Heart left ventricle (tissue), 16 donors: Measurements from ENCODE around the gene TFIP11. TPM values are rescaled to one million over a fixed set of nuclear protein-coding genes. Genes with fewer than 3 reads are reported as not detected.

Experiments
- ATAC-seq, 4 donors: fragments of 200-7000 bp; cut with Tn5 transposase; one replicate each; pipeline ENCODE4 v1.9.1; 2020 to 2022; ENCODE audit warnings: moderate library complexity in 4 of 4, mild to moderate bottlenecking in 3 of 4, moderate number of reproducible peaks in 1 of 4
- DNase-seq, 5 donors: peaks; one replicate each; pipeline ENCODE4 v3.0.0-alpha.2; 2020
- H3K27ac ChIP-seq, 12 donors: fragments of 200-600 bp; sonication (generic) in 4 of 12; one replicate each; pipeline versions ENCODE4 v1.5.0 to v1.8.0; 2016 to 2022; ENCODE audit warnings: mild to moderate bottlenecking in 2 of 12
- H3K27me3 ChIP-seq, 9 donors: fragments of 200-600 bp; sonication (generic) in 2 of 9; one replicate each; pipeline versions ENCODE4 v1.5.1 to v1.8.0; 2016 to 2022; ENCODE audit warnings: mild to moderate bottlenecking in 3 of 9
- H3K36me3 ChIP-seq, 9 donors: fragments of 200-600 bp; sonication (generic) in 2 of 9; one replicate each; pipeline versions ENCODE4 v1.5.0 to v1.8.0; 2018 to 2022; ENCODE audit warnings: mild to moderate bottlenecking in 2 of 9
- H3K4me1 ChIP-seq, 12 donors: fragments of 200-600 bp; sonication (generic) in 4 of 12; one replicate each; pipeline versions ENCODE4 v1.5.0 to v1.8.0; 2016 to 2022; ENCODE audit warnings: mild to moderate bottlenecking in 3 of 12
- H3K4me3 ChIP-seq, 12 donors: fragments of 200-600 bp; sonication (generic) in 4 of 12; one replicate each; pipeline versions ENCODE4 v1.5.0 to v1.8.0; 2017 to 2022; ENCODE audit warnings: mild to moderate bottlenecking in 9 of 12, moderate library complexity in 4 of 12
- H3K9me3 ChIP-seq, 12 donors: fragments of 200-600 bp; sonication (generic) in 4 of 12; one replicate each; pipeline versions ENCODE4 v1.5.0 to v1.8.0; 2016 to 2022; ENCODE audit warnings: mild to moderate bottlenecking in 1 of 12
- CTCF ChIP-seq, 12 donors: fragments of 200-600 bp; sonication (generic) in 4 of 12; IDR thresholded peaks; one replicate each; pipeline versions ENCODE4 v1.5.0 to v1.8.0; 2018 to 2022; ENCODE audit warnings: antibody characterized with exemption in 12 of 12, mild to moderate bottlenecking in 5 of 12
- POLR2A ChIP-seq, 2 donors: fragments of 450-650 bp; IDR thresholded peaks; one replicate each; pipeline ENCODE4 v1.6.1; 2017; ENCODE audit warnings: antibody characterized with exemption in 2 of 2, mild to moderate bottlenecking in 2 of 2, moderate library complexity in 2 of 2
- WGBS, 4 donors: extraction: QIAGEN DNeasy Blood & Tissue Kit in 2 of 4; methylation state at CpG; one replicate each; pipeline versions ENCODE4 v1.1.5 to v1.1.7; 2013 to 2018; 5-methylcytosine and 5-hydroxymethylcytosine counted together
- intact Hi-C, 10 donors: fragments of 100-400 bp; cut with DNase I; formaldehyde crosslinking; loops; one replicate each; pipeline versions ENCODE4 v1.11.1 to v1.14.2; 2022
- polyA plus RNA-seq, 2 donors: library from polyadenylated mRNA; stranded (reverse); fragments of 200-250 nt; gene quantifications; one replicate each; pipeline ENCODE4 v1.2.3, GENCODE V29; 2013
- total RNA-seq, 9 donors: library from RNA; depleted of rRNA in 2 of 9; stranded (reverse); fragments of >200 nt in 2 of 9; fragmentation: NEBNext Ultra II Directional in 3 of 9; extraction: Animal tissue kit (Norgen Biotek cat#: 25700) in 3 of 9; gene quantifications; one replicate each; pipeline versions ENCODE4 v1.1.0 to v1.2.4, GENCODE V29; 2016 to 2023
- donor health status: ischemic (EF 13 %, LVEDD 7.1; RV severe dilation, severe dysfunction).
- donor health status: healthy with polysubstance abuse.
- donor health status: DM: no; HTN: yes; CAD: no.
- donor health status: DM: no; HTN: no; CAD: no.
- donor health status: ischemic (EF 25% LVEDD 6.9; RV normal size, moderate dysfunction).
- donor health status: ischemic (EF 25% LVEDD 5.7; RV mildly dilated, moderate dysfunction).
- donor health status: healthy.
- donor health status: DM: yes; HTN: yes; CAD: no.
- donor health status: ischemic (EF 35%, LVEDD 5.7; RV mildly dilated, moderate dysfunction).
- donor health status: nonischemic (EF 11% LVEDD 7.7; RV severe dilation, severe dysfunction).
- donor health status: DM: yes; HTN: yes; CAD: no.
- donor health status: PGD.
- donor health status: ischemic (EF 29% LVEDD 5.4; RV normal size, mild dysfunction).
- donor health status: nonischemic (EF 23%, LVEDD 6.1; RV moderate dilation, normal function).

Gene TFIP11
- total and polyA plus RNA-seq, 11 donors, result 15.1 to 28.0 (median 23.1) TPM

DNA sequence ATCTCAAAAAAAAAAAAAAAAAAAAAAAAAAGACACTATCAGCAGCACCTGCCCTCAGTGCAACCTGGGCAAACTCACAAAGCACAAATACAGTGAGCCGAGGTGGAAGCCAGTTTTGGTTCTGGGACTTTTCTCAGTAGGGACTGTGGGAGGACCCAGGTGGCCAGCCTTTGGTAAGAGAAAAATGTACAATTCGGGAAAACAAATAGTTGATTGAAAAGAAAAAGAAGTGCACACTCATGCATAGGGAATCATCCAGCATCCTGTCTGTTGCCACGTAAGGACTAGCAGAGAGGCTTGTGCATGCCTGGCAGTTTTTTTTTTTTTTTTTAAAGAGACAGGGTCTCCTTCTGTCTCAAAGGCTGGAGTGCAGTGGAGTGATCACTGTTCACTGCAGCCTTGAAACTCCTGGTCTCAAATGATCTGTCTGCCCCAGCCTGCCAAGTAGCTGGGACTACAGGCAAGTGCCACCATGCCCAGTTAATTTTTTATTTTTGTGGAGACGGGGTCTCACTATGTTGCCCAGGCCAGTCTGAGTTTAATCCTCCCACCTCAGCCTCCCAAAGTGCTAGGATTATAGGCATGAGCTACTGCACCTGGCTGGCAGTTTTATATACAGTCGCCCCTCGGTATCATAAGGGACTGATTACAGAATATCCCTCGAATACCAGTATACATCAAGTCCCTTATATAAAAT, 40.9 kb upstream of the TFIP11 start:
- Histone ChIP-seq H3K27me3 (no peaks in the 10 kb centered on the region), H3K27ac (peak overlapping the region in 2 of 12 donors; percentile 2 to 33), H3K36me3 (peaks cover 0 to 4% (median 0%) of the 10 kb centered on the region in 9 donors), H3K4me1 (peaks cover 0 to 87% (median 34%) of the 10 kb centered on the region in 12 donors), H3K9me3 (no peaks in the 10 kb centered on the region), H3K4me3 (no peak overlapping the region)
- DNase-seq, result no peak
- TF ChIP-seq POLR2A (IDR thresholded peaks at IDR 0.05) (no peak), CTCF (IDR thresholded peaks at IDR 0.05) (no peak)
- ATAC-seq, result no peak
- intact Hi-C loops, result loop anchor here in 1 of 10 donors (5.0 kb wide), 1 partner anchor 51 kb away; no protein-coding TSS in a partner anchor
- 52 to 66% (median 56%) methylated on average over 7 of the region's 7 CpGs for WGBS, 4 donors

- no peak for TF ChIP-seq CTCF (IDR thresholded peaks at IDR 0.05)
- TF ChIP-seq POLR2A (IDR thresholded peaks at IDR 0.05), result no peak
- Histone ChIP-seq H3K36me3 (peaks cover 0 to 4% (median 0%) of the 10 kb centered on the region in 9 donors), H3K4me3 (no peak overlapping the region), H3K27ac (peak overlapping the region in 1 of 12 donors; percentile 2), H3K4me1 (peaks cover 0 to 89% (median 38%) of the 10 kb centered on the region in 12 donors), H3K27me3 (no peaks in the 10 kb centered on the region), H3K9me3 (no peaks in the 10 kb centered on the region)
- DNase-seq, result no peak
- ATAC-seq, result no peak
- WGBS, 4 donors, result 58 to 85% (median 83%) methylated on average over 10 of the region's 10 CpGs
- intact Hi-C loops, result loop anchor here in 1 of 10 donors (5.0 kb wide), 1 partner anchor 50 kb away; no protein-coding TSS in a partner anchor
Observed at GRCh38 chr22:26552466-26552865, 40.2 kb upstream of the TFIP11 start.

- Histone ChIP-seq H3K4me3 (no peak overlapping the region), H3K27ac (peak overlapping the region in 8 of 12 donors; percentile 67 to 88 (median 80)), H3K4me1 (peaks cover 0 to 88% (median 43%) of the 10 kb centered on the region in 12 donors), H3K27me3 (no peaks in the 10 kb centered on the region), H3K36me3 (peaks cover 0 to 4% (median 0%) of the 10 kb centered on the region in 9 donors), H3K9me3 (no peaks in the 10 kb centered on the region)
- ATAC-seq, result no peak
- no peak for DNase-seq
- no peak for TF ChIP-seq POLR2A (IDR thresholded peaks at IDR 0.05)
- no peak for TF ChIP-seq CTCF (IDR thresholded peaks at IDR 0.05)
- intact Hi-C loops, result loop anchor here in 1 of 10 donors (5.0 kb wide), 1 partner anchor 49 kb away; no protein-coding TSS in a partner anchor
- WGBS, 4 donors, result 89 to 96% (median 95%) methylated on average over 2 of the region's 2 CpGs
Observed at GRCh38 chr22:26551568-26551967, 39.3 kb upstream of the TFIP11 start.

DNA sequence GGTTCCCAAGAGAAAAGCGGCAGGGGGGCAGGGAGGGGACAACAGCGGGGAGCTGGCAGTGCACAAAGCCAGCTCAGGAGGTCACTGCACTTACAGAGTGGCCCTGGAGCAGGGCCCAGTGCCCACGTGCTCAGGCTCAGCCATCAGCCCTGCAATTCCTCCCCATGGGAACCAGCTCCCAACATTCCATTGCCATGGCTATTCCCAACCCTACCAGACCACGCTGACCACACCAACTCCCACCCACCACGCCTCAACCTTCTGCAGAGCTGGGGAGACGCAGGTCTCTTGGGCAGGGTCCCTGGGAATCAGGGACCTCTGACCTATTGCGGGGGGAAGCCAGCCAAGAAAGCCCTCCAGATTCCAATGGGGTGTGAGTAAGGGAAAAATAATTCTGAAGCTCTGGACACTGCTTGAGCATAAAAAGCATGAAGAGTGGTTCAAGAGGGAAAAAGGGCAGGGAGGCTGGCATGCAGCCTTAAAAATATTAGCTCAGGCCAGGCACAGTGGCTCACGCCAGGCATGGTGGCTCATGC, 38.3 kb upstream of the TFIP11 start:
- TF ChIP-seq CTCF (IDR thresholded peaks at IDR 0.05), result no peak
- TF ChIP-seq POLR2A (IDR thresholded peaks at IDR 0.05), result no peak
- Histone ChIP-seq H3K4me1 (peaks cover 0 to 85% (median 47%) of the 10 kb centered on the region in 12 donors), H3K36me3 (peaks cover 0 to 4% (median 0%) of the 10 kb centered on the region in 9 donors), H3K27ac (peak overlapping the region; percentile 62 to 89 (median 80)), H3K27me3 (no peaks in the 10 kb centered on the region), H3K9me3 (no peaks in the 10 kb centered on the region), H3K4me3 (no peak overlapping the region)
- ATAC-seq (peak; percentile 85 to 92 (median 86)), DNase-seq (peak in 4 of 5 donors; percentile 69 to 86 (median 74))
- intact Hi-C loops, result loop anchor here in 1 of 10 donors (5.0 kb wide), 1 partner anchor 48 kb away; no protein-coding TSS in a partner anchor
- WGBS, 4 donors, result 32 to 38% (median 34%) methylated on average over 8 of the region's 8 CpGs
